ENCODE results near the gene NHERF2.
A peak's percentile ranks its signal among the peaks of the same experiment; 100 is the strongest.

NHERF2 gene

GRCh38 chr16:1989209-1990100 lies 37.2 kb upstream of the NHERF2 start, which contains the start of gene SYNGR3:
Gene SYNGR3, plus strand, starts transcription at chr16:1989970. Its CDS starts 133 bp downstream, at chr16:1990103.
- no peak within 1 kb of the TSS for H3K4me3 ChIP-seq (ENCODE audit: low read depth, low read length)
- DNase-seq (ENCODE audit: low read depth): no peak
- no peak for TF ChIP-seq CTCF (IDR thresholded peaks at IDR 0.05; ENCODE audit: low read depth, low read length)
- TF ChIP-seq, protein P1, sequence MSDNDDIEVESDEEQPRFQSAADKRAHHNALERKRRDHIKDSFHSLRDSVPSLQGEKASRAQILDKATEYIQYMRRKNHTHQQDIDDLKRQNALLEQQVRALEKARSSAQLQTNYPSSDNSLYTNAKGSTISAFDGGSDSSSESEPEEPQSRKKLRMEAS (IDR thresholded peaks at IDR 0.05; ENCODE audit: low read depth, low read length): no peak
- no peak for TF ChIP-seq MYC (IDR thresholded peaks at IDR 0.05; ENCODE audit: low read depth, low read length)
- TF ChIP-seq POLR2A (IDR thresholded peaks at IDR 0.05; ENCODE audit: extremely low read depth, insufficient read length): no peak

DNA sequence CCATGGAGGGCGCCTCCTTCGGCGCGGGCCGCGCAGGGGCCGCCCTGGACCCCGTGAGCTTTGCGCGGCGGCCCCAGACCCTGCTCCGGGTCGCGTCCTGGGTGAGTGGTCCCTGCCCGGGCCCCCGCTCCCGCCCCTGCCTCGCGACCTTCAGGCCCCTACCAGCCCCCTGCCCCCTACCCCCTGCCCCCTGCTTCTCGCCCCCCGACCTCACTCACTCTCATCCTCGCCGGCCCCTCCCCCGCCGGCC lies 36.7 kb upstream of the NHERF2 start:
- no peak overlapping the region for H3K4me3 ChIP-seq (ENCODE audit: low read depth, low read length)
- no peak for DNase-seq (ENCODE audit: low read depth)
- TF ChIP-seq CTCF (IDR thresholded peaks at IDR 0.05; ENCODE audit: low read depth, low read length) (no peak), MYC (IDR thresholded peaks at IDR 0.05; ENCODE audit: low read depth, low read length) (no peak), POLR2A (IDR thresholded peaks at IDR 0.05; ENCODE audit: extremely low read depth, insufficient read length) (no peak)
- TF ChIP-seq, protein P1 (IDR thresholded peaks at IDR 0.05; ENCODE audit: low read depth, low read length): no peak

GRCh38 chr16:1990351-1991134 lies 36.2 kb upstream of the NHERF2 start:
- DNase-seq (ENCODE audit: low read depth): no peak
- no peak overlapping the region for H3K4me3 ChIP-seq (ENCODE audit: low read depth, low read length)
- TF ChIP-seq, protein P1 (IDR thresholded peaks at IDR 0.05; ENCODE audit: low read depth, low read length): no peak
- TF ChIP-seq POLR2A (IDR thresholded peaks at IDR 0.05; ENCODE audit: extremely low read depth, insufficient read length) (no peak), CTCF (IDR thresholded peaks at IDR 0.05; ENCODE audit: low read depth, low read length) (no peak), MYC (IDR thresholded peaks at IDR 0.05; ENCODE audit: low read depth, low read length) (no peak)

- no peak overlapping the region for H3K4me3 ChIP-seq (ENCODE audit: low read depth, low read length)
- TF ChIP-seq MYC (IDR thresholded peaks at IDR 0.05; ENCODE audit: low read depth, low read length): no peak
- TF ChIP-seq, protein P1 (IDR thresholded peaks at IDR 0.05; ENCODE audit: low read depth, low read length): peak; percentile 30; the same call in 1 of the 2 replicates
- no peak for TF ChIP-seq POLR2A (IDR thresholded peaks at IDR 0.05; ENCODE audit: extremely low read depth, insufficient read length)
- no peak for TF ChIP-seq CTCF (IDR thresholded peaks at IDR 0.05; ENCODE audit: low read depth, low read length)
- peak; percentile 68 for DNase-seq (ENCODE audit: low read depth)
Observed at GRCh38 chr16:1991135-1991551, 35.6 kb upstream of the NHERF2 start.

- DNase-seq (ENCODE audit: low read depth): no peak
- TF ChIP-seq CTCF (IDR thresholded peaks at IDR 0.05; ENCODE audit: low read depth, low read length) (no peak), MYC (IDR thresholded peaks at IDR 0.05; ENCODE audit: low read depth, low read length) (no peak)
- H3K4me3 ChIP-seq (ENCODE audit: low read depth, low read length): no peak overlapping the region
Observed at GRCh38 chr16:1991588-1991947, 35.1 kb upstream of the NHERF2 start.

All from NB4 (cell line).